HG03469 (cell line): Measurements from ENCODE around the gene RPS6KC1.
"Not testable (repeated sequence)": the region's sequence is repeated elsewhere in the genome, so short reads cannot be mapped to it uniquely, and the experiment has no call there.

Source experiments
- ATAC-seq: cut with Tn5 transposase; IDR thresholded peaks from one replicate; pipeline ENCODE4 v1.9.1; 2021; ENCODE audit warnings: mild to moderate bottlenecking, moderate library complexity, moderate number of reproducible peaks; ENCODE audit not compliant: unreplicated experiment

Gene RPS6KC1

DNA sequence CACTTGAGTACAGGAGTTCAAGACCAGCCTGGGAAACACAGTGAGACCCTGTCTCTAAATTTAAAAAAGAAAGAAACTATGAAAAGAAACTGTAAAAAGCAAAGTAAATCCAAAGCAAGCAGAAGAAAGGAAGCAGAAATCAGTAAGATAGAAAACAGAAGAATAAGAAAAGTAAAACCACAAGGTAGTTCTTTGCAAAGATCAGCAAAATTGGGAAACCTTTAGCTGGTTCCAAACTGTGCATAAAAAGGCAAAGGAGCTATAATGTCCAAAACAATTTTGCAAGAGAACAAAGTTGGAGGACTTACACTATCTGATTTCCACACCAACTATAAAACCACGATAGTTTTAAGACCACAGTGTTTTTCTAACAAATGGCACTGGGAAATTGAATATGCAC, 218.8 kb downstream of the RPS6KC1 start:
- ATAC-seq = no peak

DNA sequence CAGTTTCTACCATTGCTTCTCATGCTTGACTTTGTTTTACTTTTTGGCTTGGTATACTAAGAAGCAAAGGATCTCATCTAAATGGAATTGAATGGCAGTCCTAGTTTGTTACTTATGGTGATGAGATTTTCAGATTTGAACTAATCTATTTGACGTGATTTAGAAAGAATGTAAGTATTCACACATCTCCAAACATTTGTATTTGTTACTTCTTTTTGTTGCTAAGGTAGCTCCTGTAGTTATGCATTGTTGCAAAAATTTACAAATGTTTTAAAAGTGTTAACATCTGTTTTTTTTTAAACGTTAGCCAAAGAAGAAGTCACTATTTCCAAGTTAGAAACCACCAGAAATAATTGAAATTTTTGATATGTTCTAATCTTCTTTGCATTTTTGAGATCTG, 222.5 kb downstream of the RPS6KC1 start:
- no peak for ATAC-seq

DNA sequence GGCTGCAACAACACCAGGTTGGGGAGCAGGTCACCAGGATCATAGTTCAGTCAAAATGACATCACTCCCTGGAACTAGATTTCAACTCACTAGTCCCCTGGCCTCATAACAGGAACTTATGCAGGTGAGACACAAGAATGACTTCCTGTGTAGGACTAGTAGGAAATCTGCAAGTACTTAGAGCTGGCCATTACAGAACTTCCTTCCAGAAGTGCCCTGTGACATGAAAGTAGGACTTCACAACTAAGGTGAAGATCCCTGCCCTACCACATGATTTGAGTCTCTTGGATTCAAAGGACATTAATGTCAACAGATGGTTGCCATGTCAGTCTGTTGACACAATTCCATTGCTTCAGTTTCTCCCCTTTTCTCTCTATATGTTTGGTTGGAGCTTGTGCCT, 223.1 kb downstream of the RPS6KC1 start:
- no peak for ATAC-seq

DNA sequence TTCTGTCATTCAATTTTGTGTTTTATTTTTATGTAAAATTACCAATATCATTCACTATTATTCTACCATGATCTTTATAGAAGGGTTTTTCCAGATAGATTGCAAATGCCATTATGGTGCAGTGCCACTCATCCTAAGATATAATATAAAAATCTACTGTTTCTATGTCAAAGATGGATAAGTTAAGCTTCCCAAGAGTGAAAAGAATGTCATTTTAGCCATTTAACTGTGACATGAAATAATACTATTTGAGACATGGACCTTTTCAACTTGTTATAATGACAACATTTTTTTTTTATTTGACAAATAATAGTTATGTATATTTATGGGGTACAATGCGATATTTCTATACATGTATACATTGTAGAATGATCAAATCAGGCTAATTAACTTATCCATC, 224.3 kb downstream of the RPS6KC1 start:
- ATAC-seq = no peak

DNA sequence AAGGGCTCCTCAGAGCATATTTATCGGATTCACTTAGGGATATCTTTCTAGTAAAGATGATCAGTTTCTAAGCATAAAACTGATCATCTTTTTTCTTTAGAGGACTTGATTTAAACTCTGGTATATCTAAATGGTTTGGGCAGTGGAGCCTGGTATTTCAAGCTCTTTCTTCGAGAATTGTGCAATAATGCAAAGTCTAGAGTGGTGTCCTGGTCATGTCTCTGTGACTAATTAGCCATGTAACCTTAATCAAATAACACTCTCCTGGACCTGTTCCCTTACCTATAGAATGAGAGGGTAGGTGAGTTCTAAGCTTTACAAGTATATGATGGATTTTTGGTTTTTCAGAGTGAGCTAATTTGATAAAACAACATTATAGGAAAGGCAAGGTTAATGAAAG, 225.2 kb downstream of the RPS6KC1 start:
- ATAC-seq = no peak

DNA sequence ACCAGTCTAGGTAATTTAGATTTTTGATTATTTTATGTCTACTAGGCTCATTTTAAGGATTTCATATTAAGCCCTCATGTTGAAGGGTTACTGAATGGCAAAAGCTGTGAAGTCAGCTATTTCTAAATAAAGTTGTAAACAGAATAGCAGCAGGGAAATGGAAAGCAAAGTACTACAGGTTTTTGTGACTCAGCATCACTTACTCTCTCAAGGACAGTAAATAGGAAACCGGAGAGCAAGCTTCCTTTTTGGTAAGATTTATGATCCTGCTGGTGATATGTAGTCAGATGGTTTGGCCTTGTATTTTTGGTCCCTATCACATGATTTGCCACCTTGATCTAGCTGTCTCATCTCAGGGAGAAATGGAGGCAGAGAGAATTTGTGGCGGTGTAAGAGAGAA, 226.0 kb downstream of the RPS6KC1 start:
- no peak for ATAC-seq

DNA sequence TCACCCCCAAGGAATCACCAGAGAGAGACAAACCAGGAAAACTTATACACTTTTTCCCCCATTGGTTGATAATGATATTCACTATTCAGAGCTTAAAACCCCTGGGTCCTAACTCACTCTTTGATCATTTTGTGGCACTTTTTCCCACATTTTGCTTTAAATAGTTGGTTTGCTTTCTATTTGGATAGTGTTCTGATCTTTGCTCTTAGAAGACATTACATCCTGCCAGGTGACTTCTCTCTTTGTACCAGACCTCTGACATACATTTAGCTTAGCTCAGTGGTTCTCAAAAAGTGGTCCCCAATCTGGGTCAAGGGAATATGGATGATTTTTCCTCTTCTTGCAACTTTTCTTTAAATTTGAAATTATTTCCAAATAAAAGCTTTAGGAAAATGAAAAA, 228.4 kb downstream of the RPS6KC1 start:
- no peak for ATAC-seq

DNA sequence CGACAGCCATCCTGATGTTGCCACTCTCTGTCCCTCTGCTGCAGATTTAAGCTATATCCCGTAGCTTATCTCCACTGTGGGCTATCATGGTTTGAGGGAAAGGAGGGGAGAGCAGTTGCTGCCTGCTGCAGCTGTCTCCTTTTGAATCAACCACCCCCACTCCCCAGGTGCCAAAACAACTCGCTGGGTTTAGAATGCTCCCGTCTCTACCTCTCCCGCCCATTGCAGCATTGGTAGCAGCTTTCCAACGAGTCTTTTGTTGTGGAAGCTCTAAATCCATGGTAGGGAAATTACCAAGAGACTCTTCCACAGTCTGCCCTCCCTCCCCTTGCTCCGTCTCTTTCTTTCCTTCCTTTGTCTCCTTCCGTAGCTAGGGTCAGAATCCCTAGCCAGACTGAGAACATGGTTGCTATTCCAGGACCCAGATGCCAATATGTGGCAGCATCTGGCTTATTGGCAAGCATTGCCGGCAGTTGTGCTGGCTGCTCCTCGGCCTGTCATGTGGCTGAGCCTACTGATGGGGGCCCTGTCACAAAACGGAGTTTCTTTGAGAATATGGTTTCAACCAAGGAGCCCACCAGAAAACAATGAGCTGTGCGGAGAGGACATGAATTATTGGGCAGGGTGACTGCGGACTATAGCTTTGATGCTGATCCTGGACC, 230.7 kb downstream of the RPS6KC1 start:
- ATAC-seq = no peak

DNA sequence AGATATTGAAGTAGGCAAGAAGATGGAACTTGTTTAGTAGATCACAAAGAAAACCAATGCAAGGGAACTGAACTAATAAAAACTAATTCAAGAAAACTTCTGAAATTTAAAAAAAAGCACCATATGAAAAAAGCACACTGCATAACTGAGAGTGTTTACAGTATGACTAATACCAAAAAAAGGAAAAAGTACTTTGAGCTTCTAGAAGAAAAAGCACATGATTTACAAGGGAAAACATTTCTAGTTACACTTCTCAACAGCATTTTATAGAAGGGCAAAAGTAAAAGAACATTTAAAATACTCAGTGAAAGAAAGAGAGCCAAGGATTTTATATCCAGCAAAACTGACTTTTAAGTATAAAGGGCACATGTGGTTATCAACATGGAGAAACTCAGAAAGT, 233.6 kb downstream of the RPS6KC1 start:
- ATAC-seq = no peak

DNA sequence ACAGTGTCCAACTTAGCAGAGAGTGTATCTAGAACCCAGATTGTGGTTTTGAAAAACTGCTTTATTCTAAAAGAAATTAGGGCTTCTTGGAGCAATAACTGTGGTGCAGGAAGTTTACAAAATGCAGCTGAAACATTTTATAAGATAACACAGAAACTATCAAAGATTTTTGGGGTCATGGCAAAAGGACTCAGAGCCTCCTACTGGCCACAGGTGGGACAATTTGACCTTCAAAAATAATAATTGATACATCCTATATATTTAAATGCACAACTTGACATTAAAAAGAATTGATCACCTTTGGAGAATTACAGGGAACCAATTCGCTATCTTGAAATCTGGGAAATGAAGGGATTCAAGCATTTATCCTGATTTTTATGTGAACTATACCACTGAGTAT, 235.2 kb downstream of the RPS6KC1 start:
- no peak for ATAC-seq

DNA sequence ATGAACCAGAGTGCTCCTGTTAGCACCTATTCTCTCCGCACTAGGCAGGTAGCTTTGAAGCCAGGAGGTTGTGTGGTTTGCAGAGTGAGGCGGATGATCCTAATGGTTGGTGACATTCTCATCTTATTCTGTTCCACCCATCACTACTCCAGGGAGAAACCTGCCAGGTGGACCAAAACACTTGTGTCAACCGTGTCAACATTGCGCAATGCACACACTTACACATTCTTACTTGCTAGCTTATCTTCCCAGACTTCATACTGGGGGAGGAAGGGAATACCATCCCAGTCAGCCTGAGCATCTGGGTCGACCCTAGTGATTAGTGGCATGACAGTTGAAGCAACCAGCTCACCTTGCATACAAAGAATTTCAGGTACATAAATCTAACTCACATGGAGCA, 236.9 kb downstream of the RPS6KC1 start:
- no peak for ATAC-seq

DNA sequence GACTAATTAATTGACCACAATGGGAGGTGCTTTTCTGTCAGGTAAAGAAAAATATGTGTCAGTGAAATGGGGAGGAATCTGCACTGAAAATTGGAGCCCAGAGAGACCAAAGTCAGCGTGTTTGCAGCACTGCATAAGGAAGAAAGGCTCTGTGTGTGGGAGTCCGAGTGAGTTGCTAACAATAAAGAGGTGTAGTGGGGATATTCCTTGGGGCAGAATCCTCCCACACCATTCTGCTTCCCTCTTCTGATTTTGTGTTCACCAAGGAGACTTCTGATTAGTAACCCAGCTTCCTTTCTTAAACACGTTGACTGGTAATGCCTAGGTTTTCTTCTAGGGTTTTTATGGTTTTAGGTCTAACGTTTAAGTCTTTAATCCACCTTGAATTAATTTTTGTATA, 240.5 kb downstream of the RPS6KC1 start:
- ATAC-seq = no peak

DNA sequence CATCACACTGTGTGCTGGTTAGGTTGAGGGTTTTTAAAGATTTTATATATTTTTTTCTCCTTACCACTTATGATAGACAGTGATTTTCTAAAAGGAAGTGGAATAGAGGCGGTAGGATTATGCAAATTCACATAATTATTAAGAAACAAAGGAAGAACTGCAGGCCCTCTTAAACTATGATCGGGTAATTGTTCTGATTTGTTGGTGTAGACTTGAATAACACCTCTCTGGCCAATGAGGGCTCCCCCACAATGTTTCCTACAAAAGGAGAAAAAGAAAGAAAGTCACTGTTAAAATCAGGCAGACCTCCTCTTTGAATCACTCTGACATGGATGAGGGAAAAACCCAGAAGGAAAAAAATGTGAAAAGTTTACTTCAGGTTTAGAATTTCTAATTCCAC, 241.6 kb downstream of the RPS6KC1 start:
- ATAC-seq = no peak

DNA sequence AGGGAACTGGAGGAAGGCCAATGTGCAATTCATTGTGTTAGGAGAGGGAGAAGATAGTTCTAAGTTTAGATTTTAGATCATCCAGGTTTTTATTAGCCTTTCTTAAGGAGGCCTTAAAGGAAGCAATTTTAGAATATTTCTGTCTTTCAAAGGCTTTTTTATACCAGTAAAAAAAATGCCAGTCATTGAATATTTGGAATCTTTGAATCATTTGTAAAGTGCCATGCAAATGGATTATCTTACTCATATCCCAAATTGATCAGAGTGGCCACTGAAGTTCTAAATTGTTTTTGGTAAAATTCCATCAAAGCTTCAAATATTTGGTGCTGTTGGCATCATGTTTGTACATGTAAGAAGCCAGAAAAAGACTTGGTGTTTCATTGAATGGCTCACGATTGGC, 244.8 kb downstream of the RPS6KC1 start:
- no peak for ATAC-seq

DNA sequence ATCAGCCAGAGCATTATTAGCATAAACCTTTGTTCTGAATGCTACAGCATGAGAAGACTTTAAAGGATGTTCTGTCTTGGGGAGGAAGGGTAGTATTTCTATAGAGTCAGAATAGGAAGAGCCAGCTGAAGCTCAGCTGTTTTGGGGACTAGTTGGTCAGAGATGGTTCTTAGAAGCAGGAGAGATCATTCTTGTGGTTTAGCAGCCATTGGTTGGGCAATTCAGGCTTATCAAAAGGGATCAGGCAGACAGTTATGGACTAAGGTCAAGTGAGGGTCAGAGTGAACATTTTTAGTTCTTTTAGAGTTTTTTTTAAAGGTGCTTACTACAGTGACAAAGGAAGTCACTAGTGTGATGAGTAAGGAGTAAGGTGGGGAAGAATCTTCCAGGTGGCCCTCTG, 245.5 kb downstream of the RPS6KC1 start:
- no peak for ATAC-seq

DNA sequence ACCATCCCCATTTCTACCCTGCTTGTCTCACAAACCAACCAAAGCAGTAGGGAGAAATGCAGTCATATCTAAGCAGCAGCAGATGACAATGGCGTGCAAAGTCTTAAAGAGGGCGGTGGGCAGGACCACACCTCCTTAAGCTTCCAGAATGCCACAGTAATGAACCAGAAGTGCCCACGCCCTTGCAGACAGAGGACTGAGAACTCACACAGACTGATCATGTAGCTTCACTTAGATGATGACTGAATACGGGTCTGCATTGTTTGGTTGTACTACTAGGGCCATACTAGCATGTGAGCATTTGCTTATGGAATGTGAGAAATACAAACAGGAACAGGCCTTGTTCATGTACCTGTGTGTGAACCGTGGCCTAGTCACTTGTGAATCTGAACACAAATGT, 246.0 kb downstream of the RPS6KC1 start:
- no peak for ATAC-seq

DNA sequence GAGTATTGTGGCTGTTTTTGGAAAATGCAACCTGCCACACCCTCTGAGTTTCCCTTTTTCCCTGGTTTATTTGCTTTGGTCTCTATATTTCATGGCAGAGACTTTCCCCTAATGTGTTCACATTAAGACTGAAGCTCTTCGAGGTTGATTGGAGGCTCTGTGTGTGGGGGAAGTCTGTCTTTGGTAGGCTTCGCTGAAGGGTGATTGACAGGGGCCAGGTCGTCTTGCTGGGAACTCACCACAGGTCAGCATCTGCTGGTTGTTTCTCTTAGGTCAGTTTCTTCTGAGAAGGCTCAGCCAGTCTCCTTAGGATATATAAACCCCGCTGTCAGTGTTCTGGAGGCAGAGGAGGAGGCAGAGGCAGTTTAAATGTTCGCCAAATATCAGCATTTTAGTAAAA, 249.4 kb downstream of the RPS6KC1 start:
- ATAC-seq = no peak

DNA sequence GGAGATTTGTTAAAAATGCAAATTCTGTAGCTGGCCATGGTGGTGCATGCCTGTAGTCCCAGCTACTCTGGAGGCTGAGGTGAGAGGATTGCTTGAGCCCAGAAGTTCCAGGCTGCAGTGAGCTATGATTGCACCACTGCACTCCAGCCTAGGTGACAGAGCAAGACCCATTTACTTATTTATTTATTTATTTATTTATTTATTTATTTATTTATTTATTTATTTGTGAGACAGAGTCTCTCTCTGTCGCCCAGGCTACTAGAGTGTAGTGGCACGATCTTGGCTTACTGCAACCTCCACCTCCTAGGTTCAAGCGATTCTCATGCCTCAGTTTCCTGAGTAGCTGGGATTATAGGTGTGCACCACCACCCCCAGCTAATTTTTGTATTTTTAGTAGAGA, 250.5 kb downstream of the RPS6KC1 start:
- not testable (repeated sequence) for ATAC-seq

DNA sequence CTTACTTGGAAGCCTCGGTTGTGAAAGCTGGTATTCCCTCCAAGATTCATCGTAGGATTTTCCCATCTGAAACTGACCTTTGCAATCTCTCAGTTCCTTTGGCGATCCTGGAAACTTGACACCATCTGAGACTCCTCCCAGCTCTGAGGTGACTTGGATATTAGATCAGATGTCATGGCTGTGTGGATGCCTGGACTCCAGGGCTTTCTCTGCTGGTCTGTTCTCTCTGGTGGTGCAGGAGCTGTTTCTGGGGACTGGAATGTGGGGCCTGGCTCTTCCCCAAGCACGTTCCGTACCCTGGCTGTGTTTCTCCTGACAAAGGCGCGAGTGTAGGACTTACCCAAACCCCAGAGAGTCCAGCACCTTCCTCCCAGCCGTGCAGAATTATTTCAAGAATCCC, 252.2 kb downstream of the RPS6KC1 start:
- ATAC-seq = no peak

DNA sequence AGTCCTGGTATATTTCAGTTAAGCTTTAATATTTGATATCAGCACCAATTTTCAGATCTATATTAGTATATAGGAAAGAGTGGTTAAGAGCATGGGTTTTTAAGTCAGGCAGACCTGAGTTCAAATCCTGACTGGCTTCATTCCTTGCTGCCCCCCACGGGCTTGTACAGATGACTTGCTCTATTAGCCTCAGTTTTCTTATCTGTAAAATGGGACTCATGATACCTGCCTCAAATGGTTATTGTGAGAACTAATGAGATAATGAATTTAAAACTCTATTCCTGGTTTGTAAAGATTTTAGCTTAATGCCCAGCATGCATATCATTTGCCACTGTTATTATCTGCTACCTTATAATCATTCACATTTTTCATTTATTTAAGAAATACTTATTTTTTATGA, 264.5 kb downstream of the RPS6KC1 start:
- no peak for ATAC-seq

DNA sequence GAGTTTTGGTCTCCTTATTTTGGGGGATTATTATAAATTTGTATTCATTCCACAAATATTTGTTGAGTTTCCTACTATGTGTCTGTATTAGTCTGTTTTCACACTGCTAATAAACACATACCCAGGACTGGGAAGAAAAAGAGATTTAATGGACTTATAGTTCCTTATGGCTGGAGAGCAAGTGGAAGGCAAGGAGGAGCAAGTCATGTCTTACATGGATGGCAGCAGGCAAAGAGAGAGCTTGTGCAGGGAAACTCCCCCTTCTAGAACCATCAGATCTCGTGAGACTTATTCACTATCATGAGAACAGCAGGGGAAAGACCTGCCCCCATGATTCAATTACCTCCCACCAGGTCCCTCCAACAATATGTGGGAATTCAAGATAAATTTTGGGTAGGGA, 267.4 kb downstream of the RPS6KC1 start:
- ATAC-seq = not testable (repeated sequence)

DNA sequence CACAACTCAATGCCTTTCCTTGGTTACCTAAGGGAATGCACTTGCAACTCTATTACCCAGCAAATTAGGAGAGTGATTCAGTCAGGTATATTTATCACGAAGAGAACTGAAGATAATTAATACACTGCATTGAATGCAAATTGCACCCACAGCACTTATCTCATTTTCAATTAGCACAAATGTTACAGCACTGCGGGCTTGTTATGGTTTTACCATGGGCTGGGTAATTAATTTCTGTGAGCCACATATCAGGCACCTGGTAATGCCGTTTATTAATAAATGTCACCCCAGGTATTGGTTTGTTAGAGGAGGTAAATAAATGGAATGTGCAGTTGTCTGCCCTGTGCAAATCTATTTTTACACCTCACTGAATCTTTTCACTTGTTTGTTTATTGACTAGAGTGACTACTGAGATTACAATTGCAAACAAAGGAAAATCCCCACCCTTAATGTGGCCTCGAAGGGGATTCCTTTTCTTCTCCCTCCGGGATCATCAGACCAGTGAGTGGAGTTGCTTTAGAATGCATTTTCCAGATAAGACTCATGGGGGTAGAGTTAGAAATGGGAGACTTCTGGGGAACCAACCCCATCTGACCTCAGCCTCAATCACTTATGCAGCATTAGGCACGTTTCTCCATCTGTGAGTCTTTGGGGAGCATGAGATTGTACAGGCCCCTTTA, 269.3 kb downstream of the RPS6KC1 start:
- no peak for ATAC-seq
